GM10847 (cell line): ENCODE measurements around the gene DR1.

Experiments used
- POLR2A ChIP-seq: IDR thresholded peaks from 2 replicates; pipeline ENCODE4 v1.6.1; 2011; ENCODE audit not compliant: insufficient read length; ENCODE audit errors: extremely low read depth

DR1 gene

DNA sequence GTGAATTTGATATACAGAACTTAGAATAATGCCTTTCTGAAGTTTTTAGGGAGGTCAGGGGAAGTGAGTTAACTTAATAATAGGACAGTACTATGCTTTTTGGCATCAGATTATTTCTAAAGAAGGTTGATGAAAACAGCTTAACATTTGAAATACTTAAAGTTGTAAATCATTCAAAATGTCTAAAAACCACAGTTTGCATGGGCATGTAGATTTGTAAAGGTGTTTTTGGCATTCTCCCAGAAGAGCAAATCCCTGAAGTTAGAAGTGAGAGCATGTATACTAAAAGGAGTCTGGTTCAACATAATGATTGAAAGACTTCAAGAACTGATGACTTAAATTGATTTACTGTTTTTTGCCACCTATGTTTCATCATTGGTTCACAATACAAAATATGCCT lies 6.7 kb downstream of the DR1 start:
- TF ChIP-seq POLR2A, result no peak

DNA sequence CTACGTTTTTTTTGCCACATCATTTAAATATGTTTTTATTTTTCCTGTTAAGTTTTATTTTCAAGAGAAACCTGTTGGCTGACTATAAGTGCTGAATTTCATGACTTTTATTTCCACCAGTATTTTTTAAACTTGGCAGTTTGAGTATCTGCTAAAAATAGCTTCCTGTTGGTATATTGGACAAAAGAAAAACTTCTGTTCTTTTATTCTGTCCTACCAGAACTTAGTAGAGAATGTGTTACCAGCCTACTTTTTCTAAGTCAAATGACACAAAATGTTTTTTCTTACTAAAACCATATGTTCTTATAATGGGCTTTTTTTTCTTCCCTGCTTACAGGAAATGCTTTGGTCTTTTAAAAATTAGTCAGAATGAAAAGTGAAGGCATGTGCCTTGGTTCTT lies 7.6 kb downstream of the DR1 start:
- TF ChIP-seq POLR2A, result no peak

DNA sequence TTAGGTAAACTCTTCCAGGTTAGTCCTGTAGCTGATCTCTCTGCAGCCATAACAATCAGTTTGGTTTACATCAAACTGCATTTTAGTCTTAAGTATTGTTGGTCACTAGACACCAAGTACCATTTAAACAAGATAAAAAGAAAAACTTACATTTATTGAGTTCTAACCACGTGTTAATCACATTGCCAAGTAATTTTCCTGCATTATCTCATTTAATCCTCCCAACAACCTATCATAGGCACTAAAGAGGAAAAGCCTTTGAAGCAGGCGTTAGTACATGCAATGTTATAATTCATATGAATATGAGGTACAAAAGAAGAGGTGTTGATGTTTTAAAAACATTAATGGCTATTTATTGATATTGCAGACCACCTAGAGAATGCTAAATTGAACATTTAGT lies 9.0 kb downstream of the DR1 start:
- no peak for TF ChIP-seq POLR2A

DNA sequence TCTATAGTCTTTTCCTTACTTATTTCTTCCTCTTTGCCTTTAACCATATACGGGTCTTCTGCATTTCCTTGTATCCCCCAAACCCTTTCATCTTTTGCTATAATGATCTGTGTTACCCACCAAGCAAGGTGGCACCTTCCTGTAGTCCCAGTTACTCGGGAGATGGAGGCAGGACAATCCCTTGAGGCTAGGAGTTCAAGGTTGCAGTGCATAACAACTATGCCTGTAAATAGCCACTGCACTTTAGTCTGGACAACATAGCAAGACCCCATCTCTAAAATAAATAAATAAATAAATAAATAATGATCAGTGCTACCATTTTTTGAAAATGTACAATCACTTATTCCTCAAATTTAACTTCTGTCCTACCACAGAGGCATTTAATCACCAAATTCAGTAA lies 11.5 kb downstream of the DR1 start:
- no peak for TF ChIP-seq POLR2A

DNA sequence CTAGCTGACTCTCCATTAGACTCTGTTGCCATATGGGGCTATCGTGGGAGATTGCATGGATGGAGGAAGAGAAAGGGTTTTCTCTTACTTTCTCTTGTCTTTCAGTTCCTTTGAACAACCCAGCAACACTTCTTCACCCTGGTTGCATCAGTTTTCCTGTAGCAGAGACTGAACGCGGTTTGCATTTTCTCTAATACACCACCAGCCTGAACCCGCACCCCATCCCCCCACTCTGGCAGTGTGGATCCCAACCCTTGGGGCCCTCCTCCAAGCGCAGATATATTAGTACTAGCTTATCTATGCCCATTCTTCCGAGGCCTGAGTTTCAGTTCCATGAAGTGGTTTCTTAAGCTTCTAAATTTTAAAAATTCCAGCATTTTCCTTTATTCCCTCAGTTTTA lies 12.6 kb downstream of the DR1 start:
- TF ChIP-seq POLR2A, result no peak

DNA sequence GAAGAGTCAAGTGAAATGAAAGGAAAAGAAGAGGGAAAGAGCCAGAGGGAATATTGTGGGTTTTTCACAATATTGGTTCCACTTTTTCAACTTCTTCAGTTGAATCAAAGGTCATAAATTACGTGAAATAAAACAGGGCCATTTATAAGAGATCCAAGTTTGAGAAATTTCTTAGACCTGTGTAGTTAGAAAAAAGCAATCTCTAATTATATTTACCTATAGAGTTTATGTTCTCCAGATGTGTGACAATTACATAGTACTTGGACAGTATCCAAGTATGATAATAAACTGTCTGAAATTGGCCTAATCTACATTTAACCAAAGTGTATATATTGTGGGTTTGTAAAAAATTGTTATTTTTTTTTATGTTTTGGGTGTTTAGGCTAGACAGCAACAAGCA lies 14.4 kb downstream of the DR1 start:
- TF ChIP-seq POLR2A, result no peak

DNA sequence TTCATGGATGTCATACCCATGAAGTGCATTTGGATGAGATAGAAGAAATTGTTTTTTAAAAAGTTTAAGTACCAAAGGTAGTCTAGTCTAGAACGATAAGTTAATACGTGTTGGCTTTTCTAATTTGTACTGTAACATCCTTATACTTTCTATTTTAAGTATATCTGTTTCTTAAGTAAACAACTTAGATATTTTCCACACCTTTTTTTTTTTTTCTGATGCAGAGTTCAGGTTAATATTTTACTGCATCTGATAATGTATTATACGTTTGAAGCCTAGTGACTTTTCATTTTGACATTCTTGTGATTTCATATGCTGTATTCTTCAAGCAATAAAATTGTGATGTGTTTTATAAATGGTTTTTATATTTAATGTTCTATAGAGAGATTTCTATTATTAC lies 16.5 kb downstream of the DR1 start:
- no peak for TF ChIP-seq POLR2A

DNA sequence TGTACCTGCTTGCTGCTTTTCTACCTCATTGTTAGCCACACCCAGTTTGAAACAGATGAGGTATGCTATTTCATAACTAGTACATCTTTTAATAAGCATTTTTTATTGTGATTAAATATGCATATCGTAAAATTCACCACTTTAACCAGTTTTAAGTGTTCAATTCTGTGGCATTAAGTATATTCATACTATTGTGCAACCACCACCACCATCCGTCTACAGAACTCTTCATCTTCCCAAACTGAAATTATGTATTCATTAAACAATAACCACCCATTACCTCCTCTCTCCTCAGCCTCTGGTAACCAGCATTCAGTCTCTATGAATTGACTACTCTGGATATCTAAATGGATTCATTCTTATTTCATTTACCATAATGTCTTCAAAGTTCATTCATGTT lies 20.1 kb downstream of the DR1 start:
- no peak for TF ChIP-seq POLR2A

DNA sequence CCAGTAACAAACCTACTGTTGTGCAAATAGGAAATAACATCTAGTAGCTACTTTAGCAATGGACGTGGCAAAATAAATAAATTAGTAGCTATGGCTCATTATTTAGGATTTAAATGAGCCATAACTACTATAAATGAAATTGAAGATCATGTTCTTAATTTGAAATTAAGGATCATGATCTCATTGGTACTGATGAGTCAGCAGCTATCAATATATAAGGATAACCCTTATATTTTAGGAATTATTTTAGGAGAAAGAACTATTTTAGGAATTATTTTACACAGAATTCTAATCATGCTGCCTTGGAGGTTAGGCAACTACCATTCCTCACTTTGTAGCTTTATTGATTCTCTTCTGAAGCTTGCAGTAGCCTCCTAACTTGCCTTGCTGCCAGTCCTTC lies 24.0 kb downstream of the DR1 start:
- no peak for TF ChIP-seq POLR2A

DNA sequence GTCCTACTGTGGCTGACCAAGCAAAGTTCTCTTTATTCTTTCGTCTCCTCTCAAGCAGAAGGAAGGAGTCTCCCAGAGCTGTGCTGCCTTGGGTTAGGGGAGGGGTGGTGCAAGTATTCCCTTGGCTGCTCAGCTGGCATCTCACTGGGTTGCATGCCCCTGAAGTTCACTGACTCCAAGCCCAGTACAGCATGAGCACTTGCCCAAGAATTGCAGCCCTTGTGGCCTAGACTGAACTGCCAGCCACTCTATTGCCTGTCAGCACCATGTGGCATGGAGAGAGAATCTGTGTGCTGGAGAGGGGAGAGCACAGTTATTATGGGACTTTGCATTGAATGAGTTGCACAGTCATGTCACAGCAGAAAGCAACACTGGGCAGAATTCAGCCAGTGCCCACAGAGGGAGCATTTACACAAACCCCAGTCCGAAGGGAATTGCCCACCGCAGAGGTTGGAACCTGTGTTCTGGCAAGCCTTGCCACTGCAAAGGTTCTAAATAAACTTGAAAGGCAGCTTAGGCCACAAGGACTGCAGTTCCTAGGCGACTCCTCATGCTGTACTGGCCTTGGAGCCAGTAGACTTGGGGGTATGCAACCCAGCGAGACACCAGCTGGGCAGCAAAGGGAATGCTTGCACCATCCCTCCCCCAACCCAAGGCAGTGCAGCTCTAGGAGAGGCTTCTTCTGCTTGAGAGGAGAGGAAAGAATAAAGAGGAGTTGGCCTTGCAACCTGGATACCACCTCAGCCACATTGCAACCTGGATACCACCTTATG lies 28.8 kb downstream of the DR1 start:
- TF ChIP-seq POLR2A, result no peak

DNA sequence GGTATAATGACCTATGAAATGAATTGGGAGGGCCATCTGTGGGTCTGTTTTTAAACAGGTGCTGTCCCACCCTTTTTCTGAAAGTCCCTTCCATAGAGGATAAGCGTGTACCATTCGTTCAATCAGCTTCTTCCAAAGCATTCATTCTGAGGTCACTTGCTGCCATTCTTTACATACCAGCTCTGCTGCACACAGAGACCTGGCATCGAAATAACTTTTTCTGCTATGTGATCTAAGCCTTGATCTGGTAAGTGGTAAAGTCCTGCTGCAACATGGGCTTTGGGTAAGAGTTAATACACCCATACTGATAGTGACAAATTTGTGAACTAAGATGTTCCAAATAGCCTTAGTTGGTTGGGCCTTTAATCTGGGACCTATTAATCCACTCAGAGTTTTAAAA lies 38.9 kb downstream of the DR1 start:
- TF ChIP-seq POLR2A, result no peak

DNA sequence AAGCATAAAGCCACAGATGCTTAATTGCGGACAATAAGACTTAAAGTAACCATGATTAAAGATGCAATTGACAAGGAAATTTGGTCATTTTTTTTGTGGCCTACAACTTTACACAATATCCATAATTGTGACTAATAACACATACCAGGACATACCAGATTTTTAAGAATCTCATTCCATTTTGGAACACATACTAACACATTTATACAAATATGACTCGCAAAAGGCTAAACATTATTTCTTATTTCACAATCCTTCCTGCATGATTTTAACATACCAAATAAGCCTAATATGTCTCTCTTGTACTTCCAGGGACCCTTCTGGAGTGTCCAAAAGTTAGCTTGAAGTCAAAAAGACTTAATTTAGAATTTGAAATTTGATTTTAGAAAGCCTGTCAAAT lies 48.8 kb downstream of the DR1 start:
- TF ChIP-seq POLR2A, result no peak

DNA sequence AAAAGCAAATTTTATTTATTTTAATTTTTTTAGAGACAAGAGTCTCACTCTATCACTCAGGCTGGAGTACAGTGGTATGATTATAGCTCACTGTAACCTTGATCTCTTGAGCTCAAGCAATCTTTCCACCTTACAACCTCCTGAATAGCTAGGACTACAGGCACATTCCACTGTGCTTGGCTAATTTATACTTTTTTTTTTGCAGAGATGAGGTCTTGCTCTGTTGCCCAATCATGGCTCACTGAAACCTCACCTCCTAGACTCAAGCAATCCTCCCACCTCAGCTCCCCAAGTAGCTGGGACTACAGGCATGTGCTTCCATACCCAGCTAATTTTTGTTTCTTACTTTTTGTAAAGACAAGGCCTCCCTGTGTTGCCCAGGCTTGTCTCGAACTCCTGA lies 49.5 kb downstream of the DR1 start:
- no peak for TF ChIP-seq POLR2A

DNA sequence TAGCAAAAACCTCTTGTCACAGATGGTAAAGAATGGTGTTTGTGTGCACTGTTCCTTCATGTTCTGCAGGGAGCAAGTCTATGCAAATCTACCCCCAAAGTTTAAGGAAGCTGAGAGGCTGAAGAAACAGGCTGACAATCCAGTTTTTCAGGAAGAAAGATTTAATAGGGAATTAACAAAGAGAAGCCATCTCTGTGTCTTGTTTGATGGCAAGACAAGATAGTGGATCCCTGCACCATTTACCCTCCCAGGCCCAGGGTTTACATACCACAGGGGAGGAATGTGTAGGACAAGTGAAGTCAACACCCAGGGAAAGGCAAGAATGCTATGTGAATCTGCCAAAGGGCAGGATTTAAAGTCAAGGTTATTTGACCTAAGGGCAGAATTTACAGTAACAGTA lies 54.1 kb downstream of the DR1 start:
- no peak for TF ChIP-seq POLR2A

DNA sequence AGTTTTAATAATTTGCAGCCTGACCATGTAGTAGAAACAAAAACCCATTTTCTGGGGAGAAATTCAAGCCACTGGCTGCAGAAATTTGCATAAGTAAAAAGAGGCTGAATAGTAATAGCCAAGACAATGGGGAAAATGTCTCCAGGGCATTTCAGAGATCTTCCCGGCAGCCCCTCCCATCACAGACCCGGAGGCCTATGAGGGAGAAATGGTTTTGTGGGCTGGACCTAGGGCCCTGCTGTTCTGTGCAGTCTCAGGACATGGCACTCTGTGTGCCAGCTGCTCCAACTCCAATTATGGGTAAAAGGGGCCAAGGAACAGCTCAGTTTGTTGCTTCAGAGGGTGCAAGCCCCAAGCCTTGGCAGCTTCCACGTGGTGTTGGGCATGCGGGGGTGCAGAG lies 62.5 kb downstream of the DR1 start:
- TF ChIP-seq POLR2A, result no peak

DNA sequence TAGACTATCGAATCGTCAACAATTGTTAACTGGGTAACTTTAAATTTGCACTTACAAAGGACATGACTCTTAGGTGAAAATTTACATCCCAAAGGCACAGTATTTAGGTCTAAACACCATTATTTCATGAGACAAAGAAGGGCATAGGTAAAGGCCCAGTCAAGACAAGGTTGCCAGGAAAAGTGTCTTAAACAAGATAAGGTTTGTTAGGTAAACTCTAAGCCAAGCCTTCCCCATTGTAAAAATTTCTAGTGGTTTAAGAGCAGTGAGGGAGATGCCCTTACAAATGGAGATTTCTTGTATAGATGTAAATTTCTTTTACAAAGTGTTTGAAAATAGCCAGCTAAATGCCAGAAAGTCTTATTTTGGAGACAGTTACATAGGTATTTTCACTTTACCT lies 65.3 kb downstream of the DR1 start:
- no peak for TF ChIP-seq POLR2A

DNA sequence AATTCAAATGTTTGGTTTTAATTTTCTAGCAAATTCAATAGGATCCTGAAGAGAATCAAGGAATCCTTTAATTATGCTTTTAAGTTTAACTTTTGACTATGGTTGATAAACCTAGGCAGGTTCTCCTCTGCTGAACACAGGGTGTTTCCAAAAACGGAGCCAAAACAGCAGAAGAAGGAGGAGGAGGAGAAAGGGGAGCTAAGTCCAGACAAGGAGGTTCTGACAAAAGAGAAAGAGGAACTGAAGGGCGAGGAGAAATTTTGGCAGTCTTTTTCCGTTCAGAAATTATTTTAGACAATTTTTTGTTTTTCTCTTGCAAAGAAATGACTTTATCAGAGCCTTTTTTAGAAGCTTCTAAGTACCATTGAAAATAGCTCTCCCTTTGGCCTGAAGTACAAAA lies 69.0 kb downstream of the DR1 start:
- no peak for TF ChIP-seq POLR2A
